NB4 (cell line): ENCODE measurements around the gene CCDC85A.

Source experiments
- DNase-seq: peaks from one replicate; pipeline ENCODE4 v3.0.0; 2010; ENCODE audit warnings: low read depth
- H3K4me3 ChIP-seq: one replicate; pipeline ENCODE4 v1.5.1; 2011; ENCODE audit warnings: mild to moderate bottlenecking, low read depth, low read length, moderate library complexity
- CTCF ChIP-seq: IDR thresholded peaks from one replicate; pipeline ENCODE4 v1.5.1; 2012; ENCODE audit warnings: low read depth, low read length
- MYC ChIP-seq: IDR thresholded peaks from 2 replicates; pipeline ENCODE4 v1.6.1; 2011; ENCODE audit warnings: low read depth, low read length
- POLR2A ChIP-seq: IDR thresholded peaks from 2 replicates; pipeline ENCODE4 v1.6.1; 2011; ENCODE audit warnings: mild to moderate bottlenecking; ENCODE audit not compliant: insufficient read length; ENCODE audit errors: extremely low read depth
- TF ChIP-seq, protein P1 (sequence below): IDR thresholded peaks from 2 replicates; pipeline ENCODE4 v1.6.1; 2011; ENCODE audit warnings: low read depth, low read length

The CCDC85A gene

GRCh38 chr2:56295666-56296065 lies 111.9 kb downstream of the CCDC85A start:
- no peak for DNase-seq
- TF ChIP-seq, protein P1, sequence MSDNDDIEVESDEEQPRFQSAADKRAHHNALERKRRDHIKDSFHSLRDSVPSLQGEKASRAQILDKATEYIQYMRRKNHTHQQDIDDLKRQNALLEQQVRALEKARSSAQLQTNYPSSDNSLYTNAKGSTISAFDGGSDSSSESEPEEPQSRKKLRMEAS = no peak
- TF ChIP-seq CTCF (no peak), MYC (no peak), POLR2A (no peak)

GRCh38 chr2:56297671-56298070 lies 113.9 kb downstream of the CCDC85A start:
- TF ChIP-seq MYC (no peak), CTCF (no peak), POLR2A (no peak)
- TF ChIP-seq, protein P1 = no peak
- no peak overlapping the region for H3K4me3 ChIP-seq
- no peak for DNase-seq

More at GRCh38 chr2:56295666-56296065, 111.9 kb downstream of the CCDC85A start:
- no peak overlapping the region for H3K4me3 ChIP-seq

DNA sequence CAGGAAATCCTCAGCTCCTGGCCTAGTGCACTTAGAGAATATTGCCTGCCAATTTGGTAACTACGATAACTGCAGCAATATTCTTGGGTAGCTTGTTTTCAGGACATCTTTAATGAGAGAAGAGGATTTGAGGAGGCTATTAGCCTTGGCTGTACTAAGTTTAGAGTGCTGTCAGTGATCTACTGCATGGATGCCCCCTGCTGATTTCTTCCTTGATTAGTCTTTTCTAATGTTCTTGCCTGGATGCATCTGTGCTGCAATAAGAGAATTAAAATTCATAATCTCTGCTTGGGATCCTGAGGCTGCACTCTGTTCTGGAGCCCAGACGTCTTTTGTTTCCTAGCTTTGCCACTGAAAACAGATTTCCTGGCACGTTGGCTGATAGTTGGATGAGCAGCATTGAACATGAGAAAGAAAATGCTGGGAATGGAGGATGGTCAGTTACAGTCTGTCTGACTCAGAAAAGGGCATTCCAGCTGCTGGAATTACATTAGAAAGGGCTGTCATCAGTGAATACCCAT lies 115.4 kb downstream of the CCDC85A start:
- H3K4me3 ChIP-seq = no peak overlapping the region
- DNase-seq = no peak
- no peak for TF ChIP-seq MYC
- no peak for TF ChIP-seq CTCF
- TF ChIP-seq, protein P1 = no peak
- TF ChIP-seq POLR2A = no peak

GRCh38 chr2:56309626-56310170 lies 125.9 kb downstream of the CCDC85A start:
- no peak for DNase-seq
- no peak overlapping the region for H3K4me3 ChIP-seq

DNA sequence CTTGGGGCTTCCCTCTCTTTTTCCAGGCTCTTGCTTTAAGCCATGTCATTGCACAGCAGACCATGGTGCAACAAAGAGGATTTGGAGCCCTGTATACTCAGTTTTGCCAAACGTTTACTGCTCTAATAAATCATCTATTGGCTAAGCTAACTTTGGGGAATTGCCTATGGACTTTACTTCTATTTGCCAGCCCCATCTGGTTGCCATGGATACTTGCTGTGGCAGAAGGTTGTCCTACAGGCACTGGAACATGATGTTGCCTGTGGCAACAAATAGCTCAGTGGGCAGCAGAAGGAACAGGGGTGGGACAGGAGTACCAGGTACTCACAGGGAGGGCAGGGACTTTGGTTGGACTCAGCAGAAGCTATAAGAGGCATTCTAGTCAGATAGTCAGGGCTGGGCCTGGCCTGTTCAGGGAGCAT lies 129.7 kb downstream of the CCDC85A start:
- H3K4me3 ChIP-seq = no peak overlapping the region
- no peak for DNase-seq
- TF ChIP-seq POLR2A = no peak
- no peak for TF ChIP-seq CTCF
- TF ChIP-seq MYC = no peak
- TF ChIP-seq, protein P1 = no peak

More at GRCh38 chr2:56309626-56310170, 125.9 kb downstream of the CCDC85A start:
- TF ChIP-seq CTCF (no peak), MYC (no peak), POLR2A (no peak)
- TF ChIP-seq, protein P1 = no peak
